ENCODE results near the gene TMEM82. TPM values are rescaled to one million over a fixed set of nuclear protein-coding genes. Genes with fewer than 3 reads are reported as not detected.

Gene TMEM82
- total RNA-seq, 1 donor from 2014 or later: not detected

GRCh38 chr1:15785683-15786082 lies 43.4 kb downstream of the TMEM82 start:
- no peaks in the 10 kb centered on the region for H3K9me3 Mint-ChIP-seq (ENCODE audit: unreplicated experiment)
- no peak overlapping the region for H2AFZ ChIP-seq (ENCODE audit: low read depth, low read length)
- peaks cover 2% of the 10 kb centered on the region for H3K36me3 Mint-ChIP-seq (ENCODE audit: low read depth, unreplicated experiment)
- no peaks in the 10 kb centered on the region for H3K27me3 ChIP-seq (ENCODE audit: insufficient read depth, low read length)
- no peak for TF ChIP-seq EZH2 (IDR thresholded peaks at IDR 0.05; ENCODE audit: insufficient read depth, low read length)
- TF ChIP-seq, protein P1, sequence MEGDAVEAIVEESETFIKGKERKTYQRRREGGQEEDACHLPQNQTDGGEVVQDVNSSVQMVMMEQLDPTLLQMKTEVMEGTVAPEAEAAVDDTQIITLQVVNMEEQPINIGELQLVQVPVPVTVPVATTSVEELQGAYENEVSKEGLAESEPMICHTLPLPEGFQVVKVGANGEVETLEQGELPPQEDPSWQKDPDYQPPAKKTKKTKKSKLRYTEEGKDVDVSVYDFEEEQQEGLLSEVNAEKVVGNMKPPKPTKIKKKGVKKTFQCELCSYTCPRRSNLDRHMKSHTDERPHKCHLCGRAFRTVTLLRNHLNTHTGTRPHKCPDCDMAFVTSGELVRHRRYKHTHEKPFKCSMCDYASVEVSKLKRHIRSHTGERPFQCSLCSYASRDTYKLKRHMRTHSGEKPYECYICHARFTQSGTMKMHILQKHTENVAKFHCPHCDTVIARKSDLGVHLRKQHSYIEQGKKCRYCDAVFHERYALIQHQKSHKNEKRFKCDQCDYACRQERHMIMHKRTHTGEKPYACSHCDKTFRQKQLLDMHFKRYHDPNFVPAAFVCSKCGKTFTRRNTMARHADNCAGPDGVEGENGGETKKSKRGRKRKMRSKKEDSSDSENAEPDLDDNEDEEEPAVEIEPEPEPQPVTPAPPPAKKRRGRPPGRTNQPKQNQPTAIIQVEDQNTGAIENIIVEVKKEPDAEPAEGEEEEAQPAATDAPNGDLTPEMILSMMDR (IDR thresholded peaks at IDR 0.05; ENCODE audit: insufficient read depth, low read depth, low read length): no peak
- H3K27me3 Mint-ChIP-seq (ENCODE audit: low read depth, unreplicated experiment): peaks cover under 1% of the 10 kb centered on the region
- no peak for DNase-seq (ENCODE audit: low read depth)
- no peak overlapping the region for H3K4me3 ChIP-seq (ENCODE audit: insufficient read depth, low read depth, low read length)
- no peak overlapping the region for H3K9ac ChIP-seq (ENCODE audit: low read length)
- H3K9me3 ChIP-seq (ENCODE audit: insufficient read depth, low read depth, low read length): no peaks in the 10 kb centered on the region
- no peak overlapping the region for H3K4me3 Mint-ChIP-seq (ENCODE audit: unreplicated experiment)
- no peak overlapping the region for H3K27ac ChIP-seq (ENCODE audit: low read depth, low read length)
- peak overlapping the region; percentile 24 for H3K27ac Mint-ChIP-seq (ENCODE audit: unreplicated experiment)
- H3K36me3 ChIP-seq (ENCODE audit: insufficient read depth, low read length): peaks cover 22% of the 10 kb centered on the region
- H3K4me1 ChIP-seq (ENCODE audit: insufficient read depth, low read length): peaks cover 20% of the 10 kb centered on the region
- no peaks in the 10 kb centered on the region for H3K79me2 ChIP-seq (ENCODE audit: insufficient read depth, low read length)
- peaks cover 7% of the 10 kb centered on the region for H3K4me1 Mint-ChIP-seq (ENCODE audit: low read depth, unreplicated experiment)
- peaks cover 33% of the 10 kb centered on the region for H4K20me1 ChIP-seq (ENCODE audit: insufficient read depth, low read length)
- H3K4me2 ChIP-seq (ENCODE audit: low read length): no peak overlapping the region
- no peak for FAIRE-seq

GRCh38 chr1:15786581-15786980 lies 44.3 kb downstream of the TMEM82 start:
- FAIRE-seq: no peak
- Histone ChIP-seq H3K4me2 (ENCODE audit: low read length) (peak overlapping the region; percentile 8), H3K27ac (ENCODE audit: low read depth, low read length) (no peak overlapping the region), H3K9me3 (ENCODE audit: insufficient read depth, low read depth, low read length) (no peaks in the 10 kb centered on the region), H3K36me3 (ENCODE audit: insufficient read depth, low read length) (peaks cover 19% of the 10 kb centered on the region), H3K4me3 (ENCODE audit: insufficient read depth, low read depth, low read length) (no peak overlapping the region), H2AFZ (ENCODE audit: low read depth, low read length) (no peak overlapping the region), H3K9ac (ENCODE audit: low read length) (no peak overlapping the region), H4K20me1 (ENCODE audit: insufficient read depth, low read length) (peaks cover 28% of the 10 kb centered on the region), H3K27me3 (ENCODE audit: insufficient read depth, low read length) (no peaks in the 10 kb centered on the region), H3K4me1 (ENCODE audit: insufficient read depth, low read length) (peaks cover 20% of the 10 kb centered on the region), H3K79me2 (ENCODE audit: insufficient read depth, low read length) (no peaks in the 10 kb centered on the region)
- no peak overlapping the region for H3K4me3 Mint-ChIP-seq (ENCODE audit: unreplicated experiment)
- H3K27ac Mint-ChIP-seq (ENCODE audit: unreplicated experiment): peak overlapping the region; percentile 14
- peaks cover 2% of the 10 kb centered on the region for H3K36me3 Mint-ChIP-seq (ENCODE audit: low read depth, unreplicated experiment)
- peak; percentile 64 for DNase-seq (ENCODE audit: low read depth)
- H3K27me3 Mint-ChIP-seq (ENCODE audit: low read depth, unreplicated experiment): peaks cover 3% of the 10 kb centered on the region
- peaks cover 7% of the 10 kb centered on the region for H3K4me1 Mint-ChIP-seq (ENCODE audit: low read depth, unreplicated experiment)
- TF ChIP-seq EZH2 (IDR thresholded peaks at IDR 0.05; ENCODE audit: insufficient read depth, low read length): no peak
- TF ChIP-seq, protein P1 (IDR thresholded peaks at IDR 0.05; ENCODE audit: insufficient read depth, low read depth, low read length): no peak
- H3K9me3 Mint-ChIP-seq (ENCODE audit: unreplicated experiment): no peaks in the 10 kb centered on the region

- H4K20me1 ChIP-seq (ENCODE audit: insufficient read depth, low read length): peaks cover 15% of the 10 kb centered on the region
- H3K4me1 ChIP-seq (ENCODE audit: insufficient read depth, low read length): peaks cover 23% of the 10 kb centered on the region
- peak overlapping the region; percentile 16 for H3K4me2 ChIP-seq (ENCODE audit: low read length)
- no peak overlapping the region for H3K4me3 ChIP-seq (ENCODE audit: insufficient read depth, low read depth, low read length)
- H3K9me3 ChIP-seq (ENCODE audit: insufficient read depth, low read depth, low read length): no peaks in the 10 kb centered on the region
- no peaks in the 10 kb centered on the region for H3K79me2 ChIP-seq (ENCODE audit: insufficient read depth, low read length)
- TF ChIP-seq, protein P1 (IDR thresholded peaks at IDR 0.05; ENCODE audit: insufficient read depth, low read depth, low read length): no peak
- no peak for TF ChIP-seq EZH2 (IDR thresholded peaks at IDR 0.05; ENCODE audit: insufficient read depth, low read length)
- Mint-ChIP-seq H3K27me3 (ENCODE audit: low read depth, unreplicated experiment) (peaks cover 3% of the 10 kb centered on the region), H3K4me1 (ENCODE audit: low read depth, unreplicated experiment) (peaks cover 15% of the 10 kb centered on the region), H3K27ac (ENCODE audit: unreplicated experiment) (peak overlapping the region; percentile 59), H3K36me3 (ENCODE audit: low read depth, unreplicated experiment) (no peaks in the 10 kb centered on the region), H3K4me3 (ENCODE audit: unreplicated experiment) (no peak overlapping the region), H3K9me3 (ENCODE audit: unreplicated experiment) (no peaks in the 10 kb centered on the region)
- DNase-seq (ENCODE audit: low read depth) (peak; percentile 73), FAIRE-seq (no peak)
- no peak overlapping the region for H2AFZ ChIP-seq (ENCODE audit: low read depth, low read length)
- H3K9ac ChIP-seq (ENCODE audit: low read length): no peak overlapping the region
- peaks cover 10% of the 10 kb centered on the region for H3K36me3 ChIP-seq (ENCODE audit: insufficient read depth, low read length)
- peak overlapping the region; percentile 55 for H3K27ac ChIP-seq (ENCODE audit: low read depth, low read length)
- H3K27me3 ChIP-seq (ENCODE audit: insufficient read depth, low read length): no peaks in the 10 kb centered on the region
These were observed 46.5 kb downstream of the TMEM82 start for GRCh38 chr1:15788624-15789301.

Data from astrocyte (in vitro differentiated cells and primary cell).